CD4-positive, alpha-beta T cell treated with Interleukin-10 for 1 hour (primary cell): ENCODE data around the gene KIT.

Experiments used
- DNase-seq: peaks from one replicate; pipeline ENCODE4 v3.0.0-alpha.2; 2020

KIT gene

DNA sequence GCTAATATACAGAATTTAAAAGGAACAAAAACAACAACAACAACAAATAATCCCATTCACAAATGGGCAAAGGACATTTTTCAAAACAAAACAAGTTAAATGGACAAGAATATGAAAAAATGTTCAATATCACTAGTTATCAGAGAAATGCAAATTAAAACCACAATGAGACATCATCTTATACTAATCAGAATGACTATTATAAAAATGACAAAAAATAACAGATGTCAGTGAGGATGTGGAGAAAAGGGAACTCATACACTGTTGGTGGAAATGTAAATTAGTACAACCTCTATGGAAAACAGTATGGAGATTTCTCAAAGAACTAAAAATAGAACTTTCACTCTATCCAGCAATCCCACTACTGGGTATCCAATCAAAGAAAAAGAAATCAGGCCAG lies 92.6 kb downstream of the KIT start:
- no peak for DNase-seq

DNA sequence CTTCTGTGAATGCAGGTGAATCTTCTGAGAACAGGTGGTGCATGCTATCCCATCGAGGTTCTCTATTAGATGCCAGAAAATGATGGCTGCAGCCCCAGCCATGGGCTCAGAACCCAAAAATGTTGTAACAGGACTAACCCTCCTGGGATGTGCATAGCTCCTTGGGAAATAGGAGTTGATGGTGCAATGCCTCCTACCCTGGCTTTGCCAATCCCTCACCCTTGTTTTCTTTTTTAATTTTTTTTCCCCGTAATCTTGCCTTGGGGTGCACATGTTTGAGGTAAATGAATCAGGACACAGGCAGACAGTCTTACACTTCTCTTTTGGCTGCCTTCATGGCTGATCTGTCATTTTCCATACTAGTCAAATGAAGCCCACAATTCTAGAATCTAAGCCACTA lies 96.6 kb downstream of the KIT start:
- DNase-seq, result no peak

DNA sequence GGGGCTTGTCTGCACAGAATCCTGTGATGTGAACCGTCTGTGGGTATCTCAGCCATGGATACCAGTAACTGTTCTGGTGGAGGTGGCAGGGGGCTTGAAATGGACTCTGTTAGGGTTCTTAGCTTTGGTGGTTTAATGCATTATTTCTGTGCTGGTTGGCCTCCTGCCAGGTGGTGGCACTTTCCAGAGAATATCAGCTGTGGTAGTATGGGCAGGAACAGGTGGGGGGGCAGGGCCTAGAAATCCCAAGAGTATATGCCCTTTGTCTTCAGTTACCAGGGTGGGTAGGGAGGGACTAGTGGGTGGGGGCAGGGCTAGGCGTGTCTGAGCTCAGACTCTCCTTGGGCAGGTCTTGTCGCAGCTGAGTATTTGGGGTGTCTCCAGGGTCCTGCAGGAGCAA lies 106.7 kb downstream of the KIT start:
- DNase-seq, result no peak

DNA sequence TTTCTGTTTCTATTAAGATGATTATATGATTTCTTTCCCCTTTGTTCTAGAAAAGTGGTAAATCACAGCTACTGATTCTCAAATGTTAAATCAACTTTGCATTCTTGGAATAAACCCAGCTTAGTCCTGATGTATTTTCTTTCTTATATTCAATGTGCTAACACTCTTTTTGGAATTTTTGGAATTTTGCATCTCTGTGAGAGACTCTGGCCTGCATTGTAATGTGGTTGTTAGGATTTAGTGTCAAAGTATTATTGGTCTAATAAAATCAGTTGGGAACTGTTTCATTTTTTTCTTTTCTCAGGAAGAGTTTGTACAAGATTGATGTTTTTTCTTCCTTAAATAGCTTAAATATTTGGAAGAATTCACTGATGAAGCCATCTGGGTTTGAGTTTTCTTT lies 109.6 kb downstream of the KIT start:
- DNase-seq, result no peak

DNA sequence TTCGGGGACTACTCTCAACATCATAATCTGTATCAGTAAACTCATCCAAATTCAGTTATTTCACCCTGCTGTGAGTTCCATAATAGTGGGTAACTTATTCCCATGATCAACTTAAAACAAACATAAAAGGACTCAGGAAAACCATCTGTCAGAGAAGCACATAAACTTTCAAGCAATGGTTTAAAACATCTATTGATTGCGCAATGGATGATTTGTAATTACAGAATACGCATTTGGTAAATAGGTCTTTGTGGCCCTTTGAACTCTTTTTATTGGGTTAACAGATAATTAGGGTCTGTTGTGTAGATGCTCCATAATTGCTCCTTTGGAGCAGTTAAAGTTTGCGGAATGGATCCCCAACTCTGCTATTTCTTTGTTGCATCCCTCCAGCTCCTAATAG lies 115.3 kb downstream of the KIT start:
- DNase-seq, result no peak

DNA sequence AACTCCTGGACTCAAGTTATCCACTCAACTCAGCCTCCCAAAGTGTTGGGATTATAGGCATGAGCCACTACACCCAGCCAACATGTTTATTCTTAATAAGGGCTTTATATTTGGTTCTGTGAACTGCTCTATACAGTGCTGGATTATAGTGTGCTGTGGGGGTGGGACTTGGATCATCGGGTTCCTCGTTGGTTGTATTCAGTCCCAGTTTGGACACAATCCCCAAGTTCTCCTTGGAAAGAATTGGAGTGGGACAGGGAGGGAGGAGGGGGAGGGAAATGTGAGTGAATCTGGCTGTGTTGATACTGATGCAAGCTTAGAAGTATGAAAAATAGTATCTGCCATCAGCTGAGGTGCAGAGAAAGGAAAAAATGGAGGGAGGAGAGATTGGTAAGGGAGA lies 121.3 kb downstream of the KIT start:
- DNase-seq, result no peak

- DNase-seq, result no peak
Observed at GRCh38 chr4:54779476-54780148, 121.9 kb downstream of the KIT start.

- no peak for DNase-seq
Observed at GRCh38 chr4:54780149-54780495, 122.4 kb downstream of the KIT start.

DNA sequence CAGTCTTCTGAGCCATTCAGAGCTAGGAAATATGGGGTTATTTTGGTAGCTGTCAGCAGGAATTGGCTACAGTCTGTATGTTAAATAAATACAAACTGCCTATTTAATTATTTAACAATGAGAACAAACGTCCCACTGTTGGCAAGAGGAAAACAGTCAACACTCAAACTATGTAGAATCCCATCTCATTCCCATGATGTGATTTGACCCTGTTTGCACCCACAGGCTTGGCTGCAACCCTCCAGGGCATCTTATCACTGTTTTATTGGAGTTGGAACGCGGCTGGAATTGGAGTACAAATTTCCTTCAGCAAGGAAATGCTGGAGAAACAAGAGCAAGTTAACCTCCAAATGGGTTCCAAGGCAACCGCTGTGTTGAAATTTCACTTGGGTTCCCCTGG lies 124.0 kb downstream of the KIT start:
- no peak for DNase-seq

GRCh38 chr4:54783402-54784110 lies 125.8 kb downstream of the KIT start:
- DNase-seq, result no peak

- no peak for DNase-seq
Observed at GRCh38 chr4:54784161-54784671, 126.5 kb downstream of the KIT start.
